Naive thymus-derived CD4-positive, alpha-beta T cell (primary cell): ENCODE results near the gene MECP2. TPM values are rescaled to one million over a fixed set of nuclear protein-coding genes. Genes with fewer than 3 reads are reported as not detected.

Experiments
- ATAC-seq: fragments of 150-1000 bp; cut with Tn5 transposase; 2 replicates; pipeline ENCODE4 v1.10.0; 2021; ENCODE audit warnings: mild to moderate bottlenecking, moderate library complexity
- CTCF ChIA-PET: fragments of 350-600 bp; sonication (Branson Sonifier 250); formaldehyde crosslinking; loops from one replicate; lab custom pipeline; 2021; ENCODE audit warnings: antibody characterized with exemption; lab: Charles Lee
- POLR2A ChIA-PET: fragments of 350-600 bp; sonication (Branson Sonifier 250); formaldehyde crosslinking; loops from one replicate; lab custom pipeline; 2021; ENCODE audit warnings: antibody characterized with exemption, inconsistent platforms; lab: Charles Lee
- DNase-seq, 9 donors: peaks; one replicate each; pipeline versions ENCODE4 v3.0.0 to v3.0.0-alpha.2; 2020 to 2022; ENCODE audit warnings: mixed read lengths in 1 of 9
- H3K27ac ChIP-seq: one replicate; pipeline ENCODE4 v1.7.0; 2013; ENCODE audit warnings: mild to moderate bottlenecking, low read depth, low read length, moderate library complexity
- H3K27me3 ChIP-seq, 2 donors: one replicate each; pipeline ENCODE4 v1.7.0; 2013; ENCODE audit warnings: low read length in 2 of 2, mild to moderate bottlenecking in 2 of 2, moderate library complexity in 2 of 2; ENCODE audit not compliant: control insufficient read depth in 2 of 2, insufficient read depth in 2 of 2
- H3K36me3 ChIP-seq, 3 experiments: 1 replicate in 2 of 3; 2 replicates in 1 of 3; pipeline ENCODE4 v1.7.0; 2013; ENCODE audit warnings: low read length in 3 of 3, mild to moderate bottlenecking in 3 of 3, moderate library complexity in 1 of 3; ENCODE audit not compliant: insufficient read depth in 3 of 3, control insufficient read depth in 2 of 3
- H3K4me1 ChIP-seq, 2 donors: one replicate each; pipeline ENCODE4 v1.7.0; 2013; ENCODE audit warnings: low read length in 2 of 2, mild to moderate bottlenecking in 2 of 2, moderate library complexity in 1 of 2; ENCODE audit not compliant: control insufficient read depth in 2 of 2, insufficient read depth in 2 of 2
- H3K4me3 ChIP-seq: 2 replicates; pipeline ENCODE4 v1.7.0; 2013; ENCODE audit warnings: mild to moderate bottlenecking, low read length
- H3K9me3 ChIP-seq, 3 experiments: 1 replicate in 2 of 3; 2 replicates in 1 of 3; pipeline ENCODE4 v1.7.0; 2013; ENCODE audit warnings: low read length in 3 of 3; ENCODE audit not compliant: control insufficient read depth in 2 of 3
- H3K27ac Mint-ChIP-seq, 9 donors: one replicate each; pipeline ENCODE4 v1.8.0; 2020 to 2022; ENCODE audit warnings: mixed read lengths in 9 of 9, mild to moderate bottlenecking in 8 of 9, moderate library complexity in 5 of 9, inconsistent platforms in 2 of 9
- H3K27me3 Mint-ChIP-seq, 5 donors: one replicate each; pipeline ENCODE4 v1.8.0; 2021 to 2022; ENCODE audit warnings: mixed read lengths in 5 of 5, mild to moderate bottlenecking in 1 of 5
- H3K36me3 Mint-ChIP-seq, 5 donors: one replicate each; pipeline ENCODE4 v1.8.0; 2020 to 2022; ENCODE audit warnings: mixed read lengths in 5 of 5, mild to moderate bottlenecking in 3 of 5, inconsistent platforms in 1 of 5
- H3K4me1 Mint-ChIP-seq, 7 donors: one replicate each; pipeline ENCODE4 v1.8.0; 2020 to 2022; ENCODE audit warnings: mixed read lengths in 7 of 7, mild to moderate bottlenecking in 3 of 7, inconsistent platforms in 1 of 7
- H3K4me3 Mint-ChIP-seq, 10 donors: one replicate each; pipeline ENCODE4 v1.8.0; 2020 to 2022; ENCODE audit warnings: mild to moderate bottlenecking in 10 of 10, mixed read lengths in 10 of 10, moderate library complexity in 6 of 10, inconsistent platforms in 2 of 10
- H3K9me3 Mint-ChIP-seq, 11 donors: one replicate each; pipeline ENCODE4 v1.8.0; 2020 to 2022; ENCODE audit warnings: mixed read lengths in 11 of 11, mild to moderate bottlenecking in 4 of 11, inconsistent platforms in 1 of 11, moderate library complexity in 1 of 11
- intact Hi-C, 2 donors: fragments of 100-400 bp; cut with micrococcal nuclease; formaldehyde crosslinking; loops; one replicate each; pipeline ENCODE4 v1.15.1; 2023
- polyA plus RNA-seq, 2 donors: library from polyadenylated mRNA; unstranded; fragments of 300-500 nt; fragmentation: Illumina TruSeq; gene quantifications; one replicate each; pipeline ENCODE4 v1.2.3, GENCODE V29; 2021
- total RNA-seq, 6 experiments: library from RNA in 5 of 6; stranded (reverse) in 5 of 6; gene quantifications; 1 replicate in 5 of 6; 2 replicates in 1 of 6; pipeline ENCODE4 v1.2.3 and lab custom pipeline; 2021 to 2026

Gene MECP2
- total and polyA plus RNA-seq, 7 experiments from 2014 or later, result 12.1 to 155 (median 97.9) TPM

GRCh38 chrX:154030715-154031305 is 66.7 kb downstream of the MECP2 start:
- Mint-ChIP-seq H3K9me3 (peaks cover 0 to 1% (median 0%) of the 10 kb centered on the region in 11 donors), H3K4me1 (peaks cover 0 to 21% (median 11%) of the 10 kb centered on the region in 7 donors), H3K27me3 (no peaks in the 10 kb centered on the region), H3K36me3 (peaks cover 0 to 12% (median 0%) of the 10 kb centered on the region in 5 donors), H3K27ac (no peak overlapping the region), H3K4me3 (no peak overlapping the region)
- H3K27me3 ChIP-seq, result no peaks in the 10 kb centered on the region
- H3K36me3 ChIP-seq, result peaks cover 0 to 54% (median 12%) of the 10 kb centered on the region in 3 experiments
- ATAC-seq, result no peak
- no peaks in the 10 kb centered on the region for H3K4me1 ChIP-seq
- H3K27ac ChIP-seq, result no peak overlapping the region
- H3K9me3 ChIP-seq, result no peaks in the 10 kb centered on the region
- no peak overlapping the region for H3K4me3 ChIP-seq
- no peak for DNase-seq
- intact Hi-C loops, result no loop called here
- ChIA-PET CTCF (no interaction called here), POLR2A (no interaction called here)

- Histone ChIP-seq H3K27me3 (no peaks in the 10 kb centered on the region), H3K4me3 (no peak overlapping the region), H3K36me3 (peaks cover 0 to 54% (median 12%) of the 10 kb centered on the region in 3 experiments), H3K27ac (no peak overlapping the region), H3K9me3 (no peaks in the 10 kb centered on the region), H3K4me1 (no peaks in the 10 kb centered on the region)
- ATAC-seq (no peak), DNase-seq (no peak)
- Mint-ChIP-seq H3K27ac (peak overlapping the region in 1 of 9 donors; percentile 65), H3K36me3 (peaks cover 0 to 12% (median 0%) of the 10 kb centered on the region in 5 donors), H3K4me1 (peaks cover 0 to 21% (median 11%) of the 10 kb centered on the region in 7 donors), H3K9me3 (peaks cover 0 to 1% (median 0%) of the 10 kb centered on the region in 11 donors), H3K27me3 (no peaks in the 10 kb centered on the region), H3K4me3 (no peak overlapping the region)
- ChIA-PET CTCF (interaction anchor here (0.6 kb wide), 1 partner anchor 13 kb away, joined by 3 read pairs; no protein-coding TSS in a partner anchor), POLR2A (no interaction called here)
- intact Hi-C loops, result no loop called here
Measured at GRCh38 chrX:154030266-154030665, 67.3 kb downstream of the MECP2 start.

GRCh38 chrX:154029439-154029838 is 68.1 kb downstream of the MECP2 start:
- Histone ChIP-seq H3K9me3 (no peaks in the 10 kb centered on the region), H3K4me3 (no peak overlapping the region), H3K27ac (no peak overlapping the region), H3K36me3 (peaks cover 0 to 54% (median 8%) of the 10 kb centered on the region in 3 experiments), H3K27me3 (no peaks in the 10 kb centered on the region), H3K4me1 (no peaks in the 10 kb centered on the region)
- Mint-ChIP-seq H3K4me1 (peaks cover 0 to 15% (median 6%) of the 10 kb centered on the region in 7 donors), H3K36me3 (peaks cover 0 to 12% (median 0%) of the 10 kb centered on the region in 5 donors), H3K27me3 (no peaks in the 10 kb centered on the region), H3K4me3 (no peak overlapping the region), H3K27ac (peak overlapping the region in 2 of 9 donors; percentile 24 to 65), H3K9me3 (peaks cover 0 to 1% (median 0%) of the 10 kb centered on the region in 11 donors)
- intact Hi-C loops, result no loop called here
- ChIA-PET POLR2A (interaction anchor here (1.5 kb wide), 1 partner anchor 9 kb away, joined by 3 read pairs; the partner anchor contains the start of gene IRAK1), CTCF (no interaction called here)
- no peak for ATAC-seq
- no peak for DNase-seq

DNA sequence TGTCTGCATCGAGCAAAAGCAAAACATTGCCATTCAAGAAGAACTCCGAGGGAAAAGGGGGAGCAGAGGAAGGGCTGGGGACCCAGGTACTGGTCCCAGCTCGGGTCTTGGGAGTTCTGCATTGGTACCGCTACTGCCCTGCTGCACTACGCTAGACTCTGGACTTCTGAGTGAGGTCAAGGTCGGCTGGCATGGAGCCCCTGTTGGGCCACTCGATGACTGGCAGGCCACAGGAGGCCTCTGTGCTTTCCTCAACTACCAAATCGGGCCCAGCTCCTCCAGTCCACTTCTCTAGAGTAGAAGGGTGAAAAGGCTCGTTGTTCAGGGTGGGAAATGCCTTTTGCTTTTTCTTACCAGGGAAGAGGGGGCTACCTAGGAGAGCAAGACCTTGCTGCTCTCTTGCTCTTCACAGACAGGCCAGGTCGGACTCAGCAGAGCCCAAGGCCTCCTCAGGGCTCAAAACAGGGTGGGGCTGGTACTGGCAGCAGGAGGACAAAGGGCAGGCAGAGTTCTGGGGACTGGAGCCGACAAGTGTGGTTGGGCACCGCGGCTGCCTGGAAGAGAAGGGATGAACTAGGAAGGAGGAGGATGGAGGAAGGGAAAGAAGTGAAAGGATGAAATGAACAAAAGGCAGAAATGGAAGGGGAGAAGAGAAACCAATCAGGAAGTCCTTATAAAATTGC is 68.9 kb downstream of the MECP2 start:
- Mint-ChIP-seq H3K27ac (peak overlapping the region in 7 of 9 donors; percentile 12 to 79 (median 29)), H3K36me3 (peaks cover 0 to 12% (median 0%) of the 10 kb centered on the region in 5 donors), H3K4me3 (peak overlapping the region in 1 of 10 donors; percentile 48), H3K4me1 (peaks cover 0 to 12% (median 4%) of the 10 kb centered on the region in 7 donors), H3K9me3 (peaks cover 0 to 1% (median 0%) of the 10 kb centered on the region in 11 donors), H3K27me3 (no peaks in the 10 kb centered on the region)
- ChIA-PET POLR2A (interaction anchor here (0.5 to 1.5 kb wide), 2 partner anchors 9 to 107 kb away, joined by 3 read pairs; partner anchors contain the start of gene IRAK1), CTCF (no interaction called here)
- no peaks in the 10 kb centered on the region for H3K4me1 ChIP-seq
- H3K36me3 ChIP-seq, result peaks cover 0 to 54% (median 8%) of the 10 kb centered on the region in 3 experiments
- H3K9me3 ChIP-seq, result no peaks in the 10 kb centered on the region
- DNase-seq (no peak), ATAC-seq (no peak)
- H3K4me3 ChIP-seq, result no peak overlapping the region
- H3K27me3 ChIP-seq, result no peaks in the 10 kb centered on the region
- intact Hi-C loops, result no loop called here
- H3K27ac ChIP-seq, result no peak overlapping the region

- H3K4me3 Mint-ChIP-seq, result no peak overlapping the region
- H3K9me3 ChIP-seq, result no peaks in the 10 kb centered on the region
- peak overlapping the region in 5 of 9 donors; percentile 12 to 79 (median 25) for H3K27ac Mint-ChIP-seq
- H3K9me3 Mint-ChIP-seq, result peaks cover 0 to 1% (median 0%) of the 10 kb centered on the region in 11 donors
- POLR2A ChIA-PET, result interaction anchor here (0.5 to 1.2 kb wide), 3 partner anchors 48 to 351 kb away, joined by 3 read pairs; partner anchors contain the start of gene EMD
- H3K36me3 Mint-ChIP-seq, result peaks cover 0 to 12% (median 0%) of the 10 kb centered on the region in 5 donors
- H3K4me1 Mint-ChIP-seq, result peaks cover 0 to 15% (median 6%) of the 10 kb centered on the region in 7 donors
- H3K4me3 ChIP-seq, result no peak overlapping the region
- intact Hi-C loops, result no loop called here
- DNase-seq (no peak), ATAC-seq (no peak)
- H3K36me3 ChIP-seq, result peaks cover 0 to 52% (median 8%) of the 10 kb centered on the region in 3 experiments
- no peak overlapping the region for H3K27ac ChIP-seq
- no peaks in the 10 kb centered on the region for H3K27me3 ChIP-seq
- CTCF ChIA-PET, result no interaction called here
- H3K27me3 Mint-ChIP-seq, result no peaks in the 10 kb centered on the region
- no peaks in the 10 kb centered on the region for H3K4me1 ChIP-seq
Measured at GRCh38 chrX:154027986-154028385, 69.5 kb downstream of the MECP2 start.

- Mint-ChIP-seq H3K27ac (peak overlapping the region in 1 of 9 donors; percentile 36), H3K4me1 (peaks cover 0 to 16% (median 2%) of the 10 kb centered on the region in 7 donors), H3K4me3 (no peak overlapping the region), H3K27me3 (no peaks in the 10 kb centered on the region), H3K9me3 (peaks cover 0 to 1% (median 0%) of the 10 kb centered on the region in 11 donors), H3K36me3 (peaks cover 0 to 7% (median 0%) of the 10 kb centered on the region in 5 donors)
- H3K27me3 ChIP-seq, result no peaks in the 10 kb centered on the region
- peaks cover 0 to 42% (median 8%) of the 10 kb centered on the region in 3 experiments for H3K36me3 ChIP-seq
- intact Hi-C loops, result no loop called here
- H3K9me3 ChIP-seq, result no peaks in the 10 kb centered on the region
- ChIA-PET CTCF (no interaction called here), POLR2A (interaction anchor here (1.2 kb wide), 2 partner anchors 13 to 47 kb away, joined by 3 to 4 read pairs; no protein-coding TSS in a partner anchor)
- ATAC-seq (no peak), DNase-seq (no peak)
- no peak overlapping the region for H3K27ac ChIP-seq
- no peaks in the 10 kb centered on the region for H3K4me1 ChIP-seq
- H3K4me3 ChIP-seq, result no peak overlapping the region
Measured at GRCh38 chrX:154027022-154027402, 70.5 kb downstream of the MECP2 start.
